ENCODE results near the gene ADORA1.

The ADORA1 gene

GRCh38 chr1:203208181-203208580, 80.7 kb downstream of the ADORA1 start:
- Histone ChIP-seq H3K9me2 (ENCODE audit: low read depth, low read length) (no peaks in the 10 kb centered on the region), H2AFZ (ENCODE audit: low read length) (no peak overlapping the region), H3K4me3 (ENCODE audit: low read depth, low read length, poor library complexity, severe bottlenecking) (no peak overlapping the region), H3K9me3 (ENCODE audit: low read length) (no peaks in the 10 kb centered on the region), H3K79me2 (ENCODE audit: insufficient read depth, low read length) (no peaks in the 10 kb centered on the region), H3K27ac (ENCODE audit: low read depth, low read length, poor library complexity, severe bottlenecking) (no peak overlapping the region), H3K27me3 (ENCODE audit: insufficient read depth, low read length) (peaks cover 8% of the 10 kb centered on the region; the same call in 1 of the 2 replicates), H3K36me3 (ENCODE audit: insufficient read depth, low read length) (no peaks in the 10 kb centered on the region), H3K9ac (ENCODE audit: low read length) (no peak overlapping the region), H4K20me1 (ENCODE audit: insufficient read depth, low read length) (no peaks in the 10 kb centered on the region), H3K4me1 (ENCODE audit: insufficient read depth, low read length, severe bottlenecking) (no peaks in the 10 kb centered on the region), H3K4me2 (ENCODE audit: low read length) (no peak overlapping the region), H3F3A (ENCODE audit: insufficient read depth, low read length) (no peaks in the 10 kb centered on the region)
- TF ChIP-seq CTCF (IDR thresholded peaks at IDR 0.05; ENCODE audit: low read length) (no peak), EZH2 (IDR thresholded peaks at IDR 0.05; ENCODE audit: borderline replicate concordance, low read length) (no peak)

- no peaks in the 10 kb centered on the region for H3K4me1 ChIP-seq (ENCODE audit: insufficient read depth, low read length, severe bottlenecking)
- H3K9me3 ChIP-seq (ENCODE audit: low read length): no peaks in the 10 kb centered on the region
- TF ChIP-seq CTCF (IDR thresholded peaks at IDR 0.05; ENCODE audit: low read length) (no peak), EZH2 (IDR thresholded peaks at IDR 0.05; ENCODE audit: borderline replicate concordance, low read length) (no peak)
- H3K27me3 ChIP-seq (ENCODE audit: insufficient read depth, low read length): peaks cover 8% of the 10 kb centered on the region; the same call in 1 of the 2 replicates
- no peaks in the 10 kb centered on the region for H3K9me2 ChIP-seq (ENCODE audit: low read depth, low read length)
- no peaks in the 10 kb centered on the region for H4K20me1 ChIP-seq (ENCODE audit: insufficient read depth, low read length)
- no peak overlapping the region for H2AFZ ChIP-seq (ENCODE audit: low read length)
- H3K9ac ChIP-seq (ENCODE audit: low read length): no peak overlapping the region
- no peaks in the 10 kb centered on the region for H3K36me3 ChIP-seq (ENCODE audit: insufficient read depth, low read length)
- H3K79me2 ChIP-seq (ENCODE audit: insufficient read depth, low read length): no peaks in the 10 kb centered on the region
- H3F3A ChIP-seq (ENCODE audit: insufficient read depth, low read length): no peaks in the 10 kb centered on the region
- no peak overlapping the region for H3K27ac ChIP-seq (ENCODE audit: low read depth, low read length, poor library complexity, severe bottlenecking)
- H3K4me3 ChIP-seq (ENCODE audit: low read depth, low read length, poor library complexity, severe bottlenecking): no peak overlapping the region
- no peak overlapping the region for H3K4me2 ChIP-seq (ENCODE audit: low read length)
Measured at GRCh38 chr1:203210350-203210749, 82.8 kb downstream of the ADORA1 start.

GRCh38 chr1:203210988-203211387, 83.5 kb downstream of the ADORA1 start:
- no peak overlapping the region for H3K27ac ChIP-seq (ENCODE audit: low read depth, low read length, poor library complexity, severe bottlenecking)
- H3K4me1 ChIP-seq (ENCODE audit: insufficient read depth, low read length, severe bottlenecking): no peaks in the 10 kb centered on the region

More at GRCh38 chr1:203210988-203211387, 83.5 kb downstream of the ADORA1 start:
- Histone ChIP-seq H3K9me3 (ENCODE audit: low read length) (no peaks in the 10 kb centered on the region), H3K4me3 (ENCODE audit: low read depth, low read length, poor library complexity, severe bottlenecking) (no peak overlapping the region), H3K36me3 (ENCODE audit: insufficient read depth, low read length) (no peaks in the 10 kb centered on the region), H3K79me2 (ENCODE audit: insufficient read depth, low read length) (no peaks in the 10 kb centered on the region), H4K20me1 (ENCODE audit: insufficient read depth, low read length) (no peaks in the 10 kb centered on the region), H3F3A (ENCODE audit: insufficient read depth, low read length) (no peaks in the 10 kb centered on the region), H3K4me2 (ENCODE audit: low read length) (no peak overlapping the region), H3K9ac (ENCODE audit: low read length) (no peak overlapping the region), H3K9me2 (ENCODE audit: low read depth, low read length) (no peaks in the 10 kb centered on the region), H2AFZ (ENCODE audit: low read length) (no peak overlapping the region), H3K27me3 (ENCODE audit: insufficient read depth, low read length) (peaks cover 8% of the 10 kb centered on the region; the same call in 1 of the 2 replicates)
- no peak for TF ChIP-seq EZH2 (IDR thresholded peaks at IDR 0.05; ENCODE audit: borderline replicate concordance, low read length)
- no peak for TF ChIP-seq CTCF (IDR thresholded peaks at IDR 0.05; ENCODE audit: low read length)

Data from OCI-LY1 (cell line).